ENCODE results near the gene POP4.

GRCh38 chr19:29565171-29565570 lies 40.9 kb upstream of the POP4 start:
- no peak for TF ChIP-seq CTCF (IDR thresholded peaks at IDR 0.05; ENCODE audit: borderline replicate concordance, extremely low read depth, low read length, poor library complexity, severe bottlenecking)
- TF ChIP-seq EZH2 (IDR thresholded peaks at IDR 0.05; ENCODE audit: borderline replicate concordance, low read depth, low read length, severe bottlenecking), result no peak

Data from DND-41 (cell line).